C4-2B (cell line): ENCODE data around the gene KIF6.

Experiments used
- ZFX ChIP-seq: fragments of 450-650 bp; IDR thresholded peaks from 2 replicates; pipeline ENCODE4 v1.6.1; 2017
- TF ChIP-seq, protein P1 (sequence below): fragments of 450-650 bp; conservative IDR thresholded peaks from 2 replicates; pipeline ENCODE4 v1.5.1; 2017; ENCODE audit warnings: mild to moderate bottlenecking

DNA sequence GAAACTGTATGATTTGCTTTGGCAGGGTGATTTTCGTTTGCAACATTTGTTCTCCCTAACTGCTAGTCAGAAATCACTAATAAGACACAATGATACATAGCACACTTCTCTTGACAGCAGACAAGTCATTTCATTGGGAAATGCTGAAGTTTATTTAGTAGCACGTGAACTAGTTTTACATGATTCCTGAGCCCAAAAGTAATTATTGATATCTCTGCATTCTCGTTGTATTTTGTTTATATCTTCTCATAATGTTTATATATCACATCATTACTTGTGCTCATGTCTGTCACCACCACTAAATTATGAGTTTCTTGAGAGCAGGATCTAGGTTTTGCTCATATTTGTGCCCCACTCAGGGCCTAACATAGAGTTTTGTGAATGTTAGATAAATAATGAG is 151.7 kb downstream of the KIF6 start:
- TF ChIP-seq, protein P1, sequence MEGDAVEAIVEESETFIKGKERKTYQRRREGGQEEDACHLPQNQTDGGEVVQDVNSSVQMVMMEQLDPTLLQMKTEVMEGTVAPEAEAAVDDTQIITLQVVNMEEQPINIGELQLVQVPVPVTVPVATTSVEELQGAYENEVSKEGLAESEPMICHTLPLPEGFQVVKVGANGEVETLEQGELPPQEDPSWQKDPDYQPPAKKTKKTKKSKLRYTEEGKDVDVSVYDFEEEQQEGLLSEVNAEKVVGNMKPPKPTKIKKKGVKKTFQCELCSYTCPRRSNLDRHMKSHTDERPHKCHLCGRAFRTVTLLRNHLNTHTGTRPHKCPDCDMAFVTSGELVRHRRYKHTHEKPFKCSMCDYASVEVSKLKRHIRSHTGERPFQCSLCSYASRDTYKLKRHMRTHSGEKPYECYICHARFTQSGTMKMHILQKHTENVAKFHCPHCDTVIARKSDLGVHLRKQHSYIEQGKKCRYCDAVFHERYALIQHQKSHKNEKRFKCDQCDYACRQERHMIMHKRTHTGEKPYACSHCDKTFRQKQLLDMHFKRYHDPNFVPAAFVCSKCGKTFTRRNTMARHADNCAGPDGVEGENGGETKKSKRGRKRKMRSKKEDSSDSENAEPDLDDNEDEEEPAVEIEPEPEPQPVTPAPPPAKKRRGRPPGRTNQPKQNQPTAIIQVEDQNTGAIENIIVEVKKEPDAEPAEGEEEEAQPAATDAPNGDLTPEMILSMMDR: no peak
- no peak for TF ChIP-seq ZFX
